HG03378 (cell line): ENCODE data around the gene TRIM46.
"Not testable (repeated sequence)": the region's sequence is repeated elsewhere in the genome, so short reads cannot be mapped to it uniquely, and the experiment has no call there.

Experiments used
- ATAC-seq: cut with Tn5 transposase; IDR thresholded peaks from one replicate; pipeline ENCODE4 v1.9.1; 2021; ENCODE audit warnings: mild to moderate bottlenecking, moderate library complexity; ENCODE audit not compliant: unreplicated experiment

The TRIM46 gene

GRCh38 chr1:155200920-155201319, 27.3 kb downstream of the TRIM46 start:
- no peak for ATAC-seq

- ATAC-seq, result no peak
Measured at GRCh38 chr1:155202198-155202597, 28.5 kb downstream of the TRIM46 start.

GRCh38 chr1:155202731-155203515, 29.3 kb downstream of the TRIM46 start:
- ATAC-seq, result no peak

- ATAC-seq, result no peak
Measured at GRCh38 chr1:155205035-155205434, 31.4 kb downstream of the TRIM46 start.

GRCh38 chr1:155205969-155206593, 32.4 kb downstream of the TRIM46 start:
- no peak for ATAC-seq

GRCh38 chr1:155206891-155207805, 33.5 kb downstream of the TRIM46 start:
- ATAC-seq, result peak; percentile 36

- no peak for ATAC-seq
Measured at GRCh38 chr1:155207806-155208540, 34.3 kb downstream of the TRIM46 start, which contains the start of gene THBS3. TSS of gene THBS3 (minus strand) at chr1:155207897. CDS start at chr1:155207876, 21 bp downstream.

- no peak for ATAC-seq
Measured at GRCh38 chr1:155208541-155209311, 35.1 kb downstream of the TRIM46 start, which contains the start of gene MTX1. TSS of gene MTX1 (plus strand) at chr1:155208695. CDS start at chr1:155208805, 110 bp downstream.

GRCh38 chr1:155209312-155209721, 35.7 kb downstream of the TRIM46 start:
- ATAC-seq, result no peak

GRCh38 chr1:155210314-155211104, 36.9 kb downstream of the TRIM46 start:
- ATAC-seq, result no peak

GRCh38 chr1:155211381-155212050, 37.9 kb downstream of the TRIM46 start:
- not testable (repeated sequence) for ATAC-seq

GRCh38 chr1:155212051-155212440, 38.4 kb downstream of the TRIM46 start:
- ATAC-seq, result not testable (repeated sequence)

GRCh38 chr1:155214702-155215101, 41.1 kb downstream of the TRIM46 start:
- ATAC-seq, result not testable (repeated sequence)

GRCh38 chr1:155218854-155219591, 45.4 kb downstream of the TRIM46 start:
- ATAC-seq, result no peak

- ATAC-seq, result no peak
Measured at GRCh38 chr1:155219592-155220031, 46.0 kb downstream of the TRIM46 start.

GRCh38 chr1:155220211-155220965, 46.7 kb downstream of the TRIM46 start:
- ATAC-seq, result not testable (repeated sequence)

GRCh38 chr1:155223047-155223446, 49.4 kb downstream of the TRIM46 start:
- ATAC-seq, result no peak
